Measurements from ENCODE around the gene CDK8.

GRCh38 chr13:26448032-26448431, 194.1 kb downstream of the CDK8 start:
- TF ChIP-seq CTCF (IDR thresholded peaks at IDR 0.05 in 2 of 3, conservative IDR thresholded peaks at IDR 0.05 in 1 of 3; ENCODE audit: control insufficient read depth in 2 of 3, extremely low read depth in 1 of 3, insufficient read depth in 1 of 3, low read depth in 3 of 3, low read length in 3 of 3) (no peak), TAF1 (IDR thresholded peaks at IDR 0.05; ENCODE audit: borderline replicate concordance, low read depth, low read length) (no peak), PML (IDR thresholded peaks at IDR 0.05; ENCODE audit: low read length) (no peak)

Data from GM12878 (cell line).